Activated naive CD8-positive, alpha-beta T cell treated with anti-CD3 and anti-CD28 coated beads, Interleukin-2, amount 10 ng/mL, durations not matched to agents 7 days and 5 days (primary cell): ENCODE measurements around the gene F11R. TPM values are rescaled to one million over a fixed set of nuclear protein-coding genes. Genes with fewer than 3 reads are reported as not detected.
A peak's percentile ranks its signal among the peaks of the same experiment; 100 is the strongest.
"Not testable (repeated sequence)": the region's sequence is repeated elsewhere in the genome, so short reads cannot be mapped to it uniquely, and the experiment has no call there.

Source experiments
- ATAC-seq: fragments of 150-1000 bp; cut with Tn5 transposase; one replicate; pipeline ENCODE4 v1.10.0; 2021; ENCODE audit warnings: low read depth, moderate library complexity
- POLR2A ChIA-PET: fragments of 350-600 bp; sonication (Branson Sonifier 250); formaldehyde crosslinking; loops from one replicate; lab custom pipeline; 2021; ENCODE audit warnings: antibody characterized with exemption; lab: Charles Lee
- DNase-seq: peaks from one replicate; pipeline ENCODE4 v3.0.0; 2021
- H3K27ac Mint-ChIP-seq: one replicate; pipeline ENCODE4 v1.8.0; 2022; ENCODE audit warnings: mild to moderate bottlenecking, mixed read lengths
- H3K27me3 Mint-ChIP-seq: one replicate; pipeline ENCODE4 v1.8.0; 2022; ENCODE audit warnings: mild to moderate bottlenecking, moderate library complexity, mixed read lengths
- H3K36me3 Mint-ChIP-seq: one replicate; pipeline ENCODE4 v1.8.0; 2021; ENCODE audit warnings: mild to moderate bottlenecking, mixed read lengths
- H3K4me1 Mint-ChIP-seq: one replicate; pipeline ENCODE4 v1.8.0; 2021; ENCODE audit warnings: mixed read lengths
- H3K4me3 Mint-ChIP-seq: one replicate; pipeline ENCODE4 v1.8.0; 2022; ENCODE audit warnings: mild to moderate bottlenecking, moderate library complexity, mixed read lengths
- H3K9me3 Mint-ChIP-seq: one replicate; pipeline ENCODE4 v1.8.0; 2021; ENCODE audit warnings: mixed read lengths
- total RNA-seq, 2 experiments: library from RNA; stranded (reverse); gene quantifications; one replicate each; pipeline ENCODE4 v1.2.3, GENCODE V29; 2021

The F11R gene
- 10 to 100 TPM; 28.5 to 35.9 TPM for total RNA-seq

DNA sequence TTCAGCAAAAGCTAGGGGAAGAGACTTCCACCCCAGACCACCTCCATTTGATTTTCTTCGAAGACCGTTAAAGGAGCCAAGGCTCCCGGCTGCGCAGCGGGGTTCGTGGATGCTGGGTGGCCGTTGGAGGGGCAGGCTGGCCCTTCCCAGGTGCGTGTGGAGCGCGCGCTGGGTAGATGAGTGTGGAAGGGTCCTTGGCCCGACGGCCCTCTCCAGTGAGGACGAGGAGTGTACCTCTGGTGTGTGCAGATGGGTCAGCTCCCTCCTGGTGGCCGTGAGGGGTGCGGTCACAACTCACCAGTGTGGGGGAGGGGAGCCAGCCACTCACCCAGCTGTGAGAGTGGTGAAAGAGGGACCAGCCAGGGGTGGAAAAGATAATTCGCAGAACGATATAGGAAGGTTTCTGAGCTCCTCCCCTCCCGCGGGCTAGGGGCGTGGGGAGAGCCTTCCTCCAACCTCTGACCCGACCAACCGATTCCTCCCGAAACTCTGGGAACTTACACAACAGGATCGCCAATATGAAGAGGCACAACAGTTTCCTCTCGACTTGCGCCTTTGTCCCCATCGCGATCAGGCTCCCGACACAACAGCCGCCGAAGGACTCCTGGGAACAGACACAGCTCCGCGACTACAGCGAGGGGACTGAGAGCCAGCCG is at the start of gene F11R:
Gene F11R, minus strand, starts transcription at position 644 of the 656 bp plus-strand sequence. Its CDS starts 79 bp downstream, at position 565.
- Mint-ChIP-seq H3K36me3 (peaks cover 7% of the 10 kb centered on the region), H3K4me1 (peaks cover 29% of the 10 kb centered on the region), H3K4me3 (peak within 1 kb of the TSS; percentile 97), H3K9me3 (no peaks in the 10 kb centered on the region), H3K27ac (peak within 1 kb of the TSS; percentile 79), H3K27me3 (no peaks in the 10 kb centered on the region)
- POLR2A ChIA-PET = interaction anchor here (0.5 to 2.6 kb wide), 14 partner anchors 10 to 758 kb away, joined by 3 to 32 read pairs (median 5); partner anchors contain the start of genes ARHGAP30, DCAF8, DEDD and KLHDC9
- ATAC-seq (peak; percentile 47), DNase-seq (no peak)

DNA sequence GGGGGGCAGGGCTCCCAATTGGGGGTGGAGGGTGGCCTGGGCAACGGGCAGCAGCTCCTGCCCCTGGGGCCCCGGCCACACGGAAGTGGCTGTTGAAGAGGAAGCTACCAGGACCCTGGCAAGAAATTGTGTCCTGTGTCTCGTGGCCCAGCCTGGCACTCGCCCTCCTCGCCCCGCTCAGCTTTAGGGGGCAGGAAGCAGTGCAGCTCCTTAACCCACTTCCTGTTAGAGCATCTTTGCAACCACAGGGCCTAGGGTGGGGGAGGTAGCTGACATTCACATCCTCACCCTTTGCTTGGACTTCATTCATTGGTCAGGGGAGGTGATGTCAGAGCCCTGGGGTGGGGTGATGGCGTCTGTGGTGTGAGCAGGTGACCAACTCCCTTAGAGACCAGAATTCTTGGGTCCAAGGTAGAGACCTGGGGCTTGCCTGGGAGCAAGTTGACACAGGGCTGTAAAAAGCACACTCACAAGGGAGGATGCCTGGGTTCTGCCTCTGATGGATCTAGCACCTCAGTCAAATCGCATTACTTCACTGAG is 48.8 kb upstream of the F11R start, which contains the start of gene ARHGAP30:
Gene ARHGAP30, minus strand, starts transcription at position 161 of the 540 bp plus-strand sequence. CDS start 267 bp downstream, outside the sequence.
- POLR2A ChIA-PET = interaction anchor here (0.5 to 7.7 kb wide), 26 partner anchors 9 to 362 kb away, joined by 3 to 159 read pairs (median 5); partner anchors contain the start of genes DEDD, F11R, KLHDC9 and NIT1
- H3K27ac Mint-ChIP-seq = peak within 1 kb of the TSS; percentile 100
- ATAC-seq (peak; percentile 79), DNase-seq (peak; percentile 78)
- no peaks in the 10 kb centered on the region for H3K9me3 Mint-ChIP-seq
- no peaks in the 10 kb centered on the region for H3K27me3 Mint-ChIP-seq
- peaks cover 47% of the 10 kb centered on the region for H3K4me1 Mint-ChIP-seq
- H3K4me3 Mint-ChIP-seq = peak within 1 kb of the TSS; percentile 100
- H3K36me3 Mint-ChIP-seq = peaks cover 29% of the 10 kb centered on the region

DNA sequence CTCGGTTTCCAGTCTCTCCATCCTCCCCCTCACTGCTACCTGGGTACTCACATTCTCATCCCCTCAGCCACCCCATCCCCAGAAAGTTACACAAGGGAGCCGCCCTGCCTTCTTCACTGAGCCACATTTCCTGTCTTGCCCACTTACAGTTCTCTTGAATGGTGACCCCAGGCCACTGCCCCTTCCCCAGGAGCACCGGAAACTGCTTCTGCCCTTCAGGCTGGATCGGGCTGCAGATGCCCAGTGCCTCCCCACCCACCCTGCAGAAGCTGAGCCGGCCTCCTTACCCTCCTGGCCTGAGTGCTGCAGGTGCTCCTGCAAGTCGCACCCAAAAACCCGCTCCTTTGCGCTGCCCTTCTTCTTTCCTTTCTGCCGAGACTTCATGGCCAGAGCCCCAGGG is 48.3 kb upstream of the F11R start:
- peaks cover 34% of the 10 kb centered on the region for H3K36me3 Mint-ChIP-seq
- peaks cover 50% of the 10 kb centered on the region for H3K4me1 Mint-ChIP-seq
- ATAC-seq = peak; percentile 1
- no peaks in the 10 kb centered on the region for H3K27me3 Mint-ChIP-seq
- no peaks in the 10 kb centered on the region for H3K9me3 Mint-ChIP-seq
- POLR2A ChIA-PET = interaction anchor here (0.5 to 7.7 kb wide), 24 partner anchors 8 to 360 kb away, joined by 3 to 159 read pairs (median 5); partner anchors contain the start of genes DEDD, F11R, KLHDC9 and NIT1
- H3K27ac Mint-ChIP-seq = peak overlapping the region; percentile 100
- DNase-seq = no peak
- H3K4me3 Mint-ChIP-seq = peak overlapping the region; percentile 100

DNA sequence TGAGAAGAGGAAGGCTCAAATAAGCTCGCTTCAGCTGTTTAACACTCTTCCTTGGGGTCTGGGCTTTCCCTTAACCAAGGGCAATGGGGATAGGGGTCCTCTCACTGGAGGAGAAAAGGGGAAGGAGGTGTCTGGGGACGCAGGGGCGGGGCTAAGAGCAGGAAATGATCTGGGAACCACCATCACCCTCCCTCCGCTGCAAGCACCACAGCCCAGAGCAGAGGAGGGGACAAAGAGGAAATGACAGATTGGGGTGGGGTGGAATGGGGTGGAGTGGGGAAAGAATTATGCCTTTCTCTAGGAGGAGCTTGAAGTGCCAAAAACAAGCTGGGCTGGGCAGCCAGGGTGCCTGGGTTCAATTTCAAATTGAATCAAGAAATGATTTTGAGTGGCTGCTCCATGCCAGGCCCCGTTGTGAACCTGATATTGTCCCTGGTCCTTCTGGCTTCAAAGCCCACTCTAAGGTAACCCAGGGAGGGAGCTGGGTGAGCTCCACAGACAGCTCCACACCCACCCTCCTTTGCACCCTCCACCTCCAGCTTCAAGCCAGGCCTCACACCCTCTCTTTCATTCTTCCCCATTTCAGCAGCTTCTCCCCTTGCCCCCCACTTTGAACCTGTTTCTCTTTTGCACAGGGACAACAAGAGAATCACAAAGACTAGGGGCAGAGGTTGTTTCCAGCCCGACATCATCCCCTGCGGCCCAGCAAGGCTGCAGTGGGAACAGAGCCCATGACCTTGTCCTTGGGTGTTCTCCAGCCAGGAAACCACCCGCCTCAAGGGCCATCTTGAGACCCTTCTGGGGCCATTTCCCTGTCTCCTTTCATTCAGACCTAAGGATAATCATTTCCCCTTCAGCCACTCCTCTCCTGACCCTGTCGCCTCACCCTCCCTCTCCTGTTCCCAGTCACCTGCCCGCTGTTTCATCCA is 47.6 kb upstream of the F11R start:
- POLR2A ChIA-PET = interaction anchor here (0.5 to 7.7 kb wide), 25 partner anchors 7 to 358 kb away, joined by 3 to 159 read pairs (median 4); partner anchors contain the start of genes CD48, DEDD, F11R and KLHDC9
- DNase-seq (peak; percentile 80), ATAC-seq (peak; percentile 73)
- Mint-ChIP-seq H3K4me3 (peak overlapping the region; percentile 100), H3K36me3 (peaks cover 37% of the 10 kb centered on the region), H3K27me3 (no peaks in the 10 kb centered on the region), H3K4me1 (peaks cover 52% of the 10 kb centered on the region), H3K27ac (peak overlapping the region; percentile 100), H3K9me3 (no peaks in the 10 kb centered on the region)

DNA sequence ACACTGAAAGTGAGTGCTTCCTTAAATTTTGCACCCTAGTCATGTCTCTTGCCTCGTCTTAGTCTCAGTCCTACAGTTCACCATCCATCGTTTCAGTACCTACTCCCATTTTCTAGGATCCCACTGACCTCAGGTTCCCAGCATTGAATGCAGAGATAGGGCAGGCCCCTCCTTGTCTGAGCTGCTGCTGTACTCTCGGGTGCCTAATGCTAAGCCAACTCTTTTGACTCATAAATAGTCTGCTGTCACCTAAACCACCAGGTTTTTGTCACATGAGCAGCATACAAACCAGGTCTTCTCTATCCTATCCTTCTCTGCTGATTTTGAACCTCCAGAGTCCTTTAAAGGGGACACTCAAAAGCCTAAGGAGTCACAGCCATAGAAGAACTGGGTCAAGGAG is 45.7 kb upstream of the F11R start:
- Mint-ChIP-seq H3K27ac (peak overlapping the region; percentile 87), H3K4me1 (peaks cover 50% of the 10 kb centered on the region), H3K27me3 (no peaks in the 10 kb centered on the region), H3K4me3 (peak overlapping the region; percentile 100), H3K36me3 (peaks cover 50% of the 10 kb centered on the region), H3K9me3 (no peaks in the 10 kb centered on the region)
- ATAC-seq (no peak), DNase-seq (no peak)
- POLR2A ChIA-PET = interaction anchor here (0.7 to 7.7 kb wide), 7 partner anchors 20 to 51 kb away, joined by 3 to 159 read pairs (median 16); partner anchors contain the start of genes F11R, KLHDC9, NIT1 and PFDN2

DNA sequence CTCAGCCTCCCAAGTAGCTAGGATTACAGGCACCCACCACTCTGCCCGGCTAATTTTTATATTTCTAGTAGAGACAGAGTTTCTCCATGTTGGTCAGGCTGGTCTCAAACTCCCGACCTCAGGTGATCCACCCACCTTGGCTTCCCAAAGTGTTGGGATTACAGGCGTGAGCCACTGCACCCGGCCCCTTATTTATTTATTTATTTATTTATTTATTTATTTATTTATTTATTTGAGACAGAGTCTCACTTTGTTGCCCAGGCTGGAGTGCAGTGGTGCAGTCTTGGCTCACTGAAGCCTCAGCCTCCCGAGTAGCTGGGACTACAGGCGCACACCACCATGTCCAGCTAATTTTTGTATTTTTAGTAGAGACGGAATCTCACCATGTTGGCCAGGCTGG is 44.7 kb upstream of the F11R start:
- H3K27ac Mint-ChIP-seq, ATAC-seq: not testable (repeated sequence)

DNA sequence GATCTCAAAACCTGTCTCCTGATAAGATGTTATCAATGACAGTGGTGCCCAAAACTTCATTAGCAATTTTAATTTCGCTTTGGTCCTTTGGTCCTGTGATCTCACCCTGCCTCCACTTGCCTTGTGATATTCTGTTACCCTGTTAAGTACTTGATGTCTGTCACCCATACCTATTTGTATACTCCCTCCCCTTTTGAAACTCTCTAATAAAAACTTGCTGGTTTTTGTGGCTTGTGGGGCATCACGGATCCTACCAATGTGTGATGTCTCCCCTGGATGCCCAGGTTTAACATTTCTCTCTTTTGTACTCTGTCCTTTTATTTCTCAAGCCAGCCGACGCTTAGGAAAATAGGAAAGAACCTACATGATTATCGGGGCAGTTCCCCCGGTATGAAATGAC is 43.0 kb upstream of the F11R start:
- DNase-seq = not testable (repeated sequence)
- H3K4me1 Mint-ChIP-seq = peaks cover 42% of the 10 kb centered on the region

More for the DNA sequence above, 44.7 kb upstream of the F11R start:
- Mint-ChIP-seq H3K4me1 (peaks cover 45% of the 10 kb centered on the region), H3K4me3 (peak overlapping the region; percentile 100), H3K36me3 (peaks cover 55% of the 10 kb centered on the region)
- not testable (repeated sequence) for H3K9me3 Mint-ChIP-seq, H3K27me3 Mint-ChIP-seq, DNase-seq
- POLR2A ChIA-PET = interaction anchor here (0.7 to 7.7 kb wide), 4 partner anchors 11 to 32 kb away, joined by 3 to 118 read pairs (median 4); partner anchors contain the start of genes KLHDC9 and USF1

DNA sequence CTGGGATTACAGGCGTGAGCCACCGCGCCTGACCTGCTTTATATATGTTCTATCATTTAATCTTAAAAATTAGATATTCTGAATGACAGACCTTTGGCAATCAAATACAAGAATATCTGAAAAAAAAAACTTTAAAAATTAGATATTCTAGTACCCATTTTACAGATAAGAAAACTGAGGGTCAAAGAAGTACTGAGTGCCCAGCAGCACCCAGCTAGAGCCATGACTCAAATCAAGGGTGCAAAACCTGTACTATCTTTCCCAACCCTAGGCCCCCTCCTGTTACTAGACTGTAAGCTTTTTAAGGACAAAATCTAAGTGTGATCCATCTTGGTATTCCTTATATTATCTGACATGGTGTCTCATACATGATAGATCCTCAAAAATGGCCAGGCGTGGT is 40.5 kb upstream of the F11R start:
- Mint-ChIP-seq H3K27ac (no peak overlapping the region), H3K4me1 (peaks cover 38% of the 10 kb centered on the region), H3K36me3 (peaks cover 43% of the 10 kb centered on the region), H3K9me3 (no peaks in the 10 kb centered on the region), H3K27me3 (no peaks in the 10 kb centered on the region), H3K4me3 (no peak overlapping the region)
- no peak for ATAC-seq
- no peak for DNase-seq
- POLR2A ChIA-PET = interaction anchor here (0.9 to 1.5 kb wide), 4 partner anchors 8 to 16 kb away, joined by 3 to 5 read pairs (median 4); partner anchors contain the start of genes ARHGAP30 and USF1

More for the DNA sequence above, 43.0 kb upstream of the F11R start:
- ATAC-seq, H3K27me3 Mint-ChIP-seq, H3K9me3 Mint-ChIP-seq: not testable (repeated sequence)
- H3K36me3 Mint-ChIP-seq = peaks cover 56% of the 10 kb centered on the region
- H3K4me3 Mint-ChIP-seq = peak overlapping the region; percentile 89
- H3K27ac Mint-ChIP-seq = peak overlapping the region; percentile 87
- POLR2A ChIA-PET = interaction anchor here (0.5 to 1.4 kb wide), 2 partner anchors 18 to 40 kb away, joined by 4 to 5 read pairs; partner anchors contain the start of gene USF1

DNA sequence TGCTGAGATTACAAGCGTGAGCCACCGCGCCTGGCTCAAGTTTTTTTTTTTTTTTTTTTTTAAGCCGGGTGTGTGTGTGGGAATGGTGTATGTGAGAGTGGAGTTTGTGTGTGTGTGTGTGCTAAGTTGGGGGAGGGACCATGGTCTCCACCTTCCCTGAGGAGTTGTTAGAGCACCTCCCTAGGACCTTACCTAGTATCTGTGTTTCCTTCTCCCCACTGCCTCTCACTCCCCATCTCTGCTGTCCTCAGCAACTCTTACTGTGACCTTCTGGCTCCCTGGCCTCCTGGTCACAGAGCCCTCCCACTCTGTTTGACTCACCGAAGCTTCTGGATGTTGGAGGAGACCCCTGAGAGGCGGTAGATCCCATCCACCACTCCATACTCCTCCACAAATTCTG is 38.3 kb upstream of the F11R start:
- no peaks in the 10 kb centered on the region for H3K27me3 Mint-ChIP-seq
- DNase-seq (no peak), ATAC-seq (no peak)
- H3K36me3 Mint-ChIP-seq = peaks cover 39% of the 10 kb centered on the region
- H3K4me3 Mint-ChIP-seq = no peak overlapping the region
- no peaks in the 10 kb centered on the region for H3K9me3 Mint-ChIP-seq
- H3K4me1 Mint-ChIP-seq = peaks cover 34% of the 10 kb centered on the region
- no peak overlapping the region for H3K27ac Mint-ChIP-seq
- POLR2A ChIA-PET = interaction anchor here (1.0 to 1.8 kb wide), 2 partner anchors 11 to 39 kb away, joined by 3 to 5 read pairs; partner anchors contain the start of genes ARHGAP30 and KLHDC9

DNA sequence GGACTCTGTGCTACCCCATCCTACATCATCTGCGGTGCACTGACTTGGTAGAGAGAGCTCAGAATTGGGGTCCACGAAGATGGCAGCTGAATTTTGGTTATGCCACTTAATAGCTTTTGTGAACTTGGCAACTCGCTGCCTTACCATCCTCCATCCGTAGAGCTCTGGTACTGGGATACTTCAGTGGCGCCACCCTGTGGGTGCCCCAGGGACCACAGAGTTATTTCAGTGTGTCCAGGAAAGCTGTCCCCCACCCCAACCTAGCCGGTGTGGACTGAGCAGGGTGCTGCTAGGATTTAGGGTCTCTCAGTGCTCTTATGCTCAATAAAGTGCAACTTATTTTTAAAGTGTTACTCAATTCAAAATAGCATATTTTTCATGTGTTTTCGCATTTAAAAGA is 33.9 kb upstream of the F11R start:
- ATAC-seq = no peak
- no peak overlapping the region for H3K4me3 Mint-ChIP-seq
- H3K27ac Mint-ChIP-seq = no peak overlapping the region
- H3K36me3 Mint-ChIP-seq = peaks cover 35% of the 10 kb centered on the region
- no peaks in the 10 kb centered on the region for H3K9me3 Mint-ChIP-seq
- H3K27me3 Mint-ChIP-seq = no peaks in the 10 kb centered on the region
- POLR2A ChIA-PET = interaction anchor here (0.7 to 2.3 kb wide), 4 partner anchors 9 to 289 kb away, joined by 3 to 15 read pairs (median 4); partner anchors contain the start of gene USF1
- no peak for DNase-seq
- peaks cover 22% of the 10 kb centered on the region for H3K4me1 Mint-ChIP-seq

DNA sequence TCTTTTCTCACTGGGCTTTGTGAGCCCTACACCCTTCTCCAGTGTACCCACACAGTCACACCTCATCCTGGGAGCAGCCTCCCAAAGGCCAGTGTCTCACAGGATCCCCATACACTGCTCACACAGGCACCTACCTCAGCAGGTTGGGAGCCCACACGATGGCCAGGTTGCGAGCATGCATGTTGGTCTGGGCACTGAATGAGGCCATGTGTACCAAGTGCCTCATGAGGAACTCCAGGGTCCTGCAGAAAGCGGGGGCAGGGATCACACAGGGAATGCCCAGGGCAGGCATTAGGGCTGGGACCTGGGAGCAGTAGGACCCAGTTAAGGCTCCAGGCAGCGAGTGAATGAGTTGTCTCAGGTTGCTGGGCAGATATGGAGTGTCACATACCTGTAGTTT is 33.3 kb upstream of the F11R start:
- no peak for DNase-seq
- Mint-ChIP-seq H3K4me1 (peaks cover 22% of the 10 kb centered on the region), H3K36me3 (peaks cover 31% of the 10 kb centered on the region), H3K9me3 (no peaks in the 10 kb centered on the region), H3K4me3 (no peak overlapping the region), H3K27me3 (no peaks in the 10 kb centered on the region), H3K27ac (peak overlapping the region; percentile 49)
- POLR2A ChIA-PET = interaction anchor here (1.2 to 2.3 kb wide), 2 partner anchors 8 to 14 kb away, joined by 4 to 15 read pairs; partner anchors contain the start of gene USF1
- no peak for ATAC-seq

DNA sequence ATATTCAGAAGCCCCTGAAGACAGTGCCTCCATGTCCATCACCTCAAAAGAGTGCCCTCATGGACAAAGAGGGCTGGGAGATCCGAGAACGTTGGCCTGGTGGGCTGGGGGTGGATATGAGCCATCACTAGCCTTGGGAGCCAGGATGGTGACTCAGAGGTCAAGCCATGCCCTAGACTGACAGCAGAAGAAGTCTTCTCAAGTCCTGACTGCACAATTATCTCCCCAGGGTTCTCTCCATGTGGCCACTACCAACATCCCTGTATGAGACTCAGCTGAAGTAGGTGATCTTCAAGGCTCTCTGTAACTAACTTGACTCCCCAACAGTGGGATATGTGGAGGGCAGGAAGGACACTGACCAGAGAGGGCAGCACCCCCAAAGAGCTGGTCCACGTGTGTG is 31.9 kb upstream of the F11R start:
- DNase-seq (no peak), ATAC-seq (no peak)
- peaks cover 39% of the 10 kb centered on the region for H3K36me3 Mint-ChIP-seq
- POLR2A ChIA-PET = no interaction called here
- no peaks in the 10 kb centered on the region for H3K27me3 Mint-ChIP-seq
- no peaks in the 10 kb centered on the region for H3K9me3 Mint-ChIP-seq
- H3K4me1 Mint-ChIP-seq = peaks cover 28% of the 10 kb centered on the region
- no peak overlapping the region for H3K4me3 Mint-ChIP-seq
- no peak overlapping the region for H3K27ac Mint-ChIP-seq
